NCI-H1417 treated with DMSO at 0.1 percent for 48 hours (cell line): Measurements from ENCODE around the gene SCNN1B.
"Not testable (repeated sequence)": the region's sequence is repeated elsewhere in the genome, so short reads cannot be mapped to it uniquely, and the experiment has no call there.

Experiments
- DNase-seq: peaks from one replicate; lab custom pipeline; 2025; lab: John Stamatoyannopoulos, UW

Gene SCNN1B

DNA sequence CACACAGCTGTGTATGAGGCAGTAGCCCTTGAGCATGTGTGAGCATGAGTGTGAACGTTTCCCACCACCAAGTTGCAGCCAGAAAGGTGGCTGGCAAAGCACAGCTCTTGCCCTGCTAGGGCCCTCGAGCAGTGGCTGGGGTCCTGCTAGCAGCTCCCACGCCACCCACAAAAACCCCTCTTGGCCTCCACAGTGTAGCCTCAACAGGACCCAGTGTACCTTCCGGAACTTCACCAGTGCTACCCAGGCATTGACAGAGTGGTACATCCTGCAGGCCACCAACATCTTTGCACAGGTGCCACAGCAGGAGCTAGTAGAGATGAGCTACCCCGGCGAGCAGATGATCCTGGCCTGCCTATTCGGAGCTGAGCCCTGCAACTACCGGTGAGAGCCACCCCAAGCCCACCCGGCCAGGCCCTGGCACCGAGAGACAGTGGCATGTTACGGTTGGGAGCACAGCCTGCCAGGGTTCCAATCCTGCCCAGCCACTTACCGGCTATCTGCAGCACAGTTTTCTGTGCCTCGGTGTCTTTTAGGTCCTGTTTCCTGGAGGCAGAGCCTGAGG is 53.1 kb downstream of the SCNN1B start:
- DNase-seq = no peak

DNA sequence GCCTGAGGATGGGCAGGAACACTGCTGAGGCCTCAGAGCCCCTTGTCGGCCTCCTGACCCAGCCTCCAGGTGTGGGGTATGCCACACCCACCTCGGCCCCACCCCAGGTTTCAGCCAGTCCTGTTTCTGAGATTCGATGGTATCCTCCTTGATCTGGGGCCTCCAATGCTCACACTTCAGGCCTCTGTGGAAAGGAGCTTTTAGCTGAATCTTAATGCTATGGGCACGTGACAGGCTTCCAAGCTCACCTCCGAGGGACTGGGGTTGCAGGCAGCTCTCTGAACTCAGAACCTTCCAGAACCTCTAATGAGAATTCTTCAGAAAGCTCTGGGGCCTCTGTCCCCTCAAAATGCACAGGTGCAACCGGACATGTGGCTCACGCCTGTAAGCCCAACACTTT is 54.8 kb downstream of the SCNN1B start:
- DNase-seq = no peak

DNA sequence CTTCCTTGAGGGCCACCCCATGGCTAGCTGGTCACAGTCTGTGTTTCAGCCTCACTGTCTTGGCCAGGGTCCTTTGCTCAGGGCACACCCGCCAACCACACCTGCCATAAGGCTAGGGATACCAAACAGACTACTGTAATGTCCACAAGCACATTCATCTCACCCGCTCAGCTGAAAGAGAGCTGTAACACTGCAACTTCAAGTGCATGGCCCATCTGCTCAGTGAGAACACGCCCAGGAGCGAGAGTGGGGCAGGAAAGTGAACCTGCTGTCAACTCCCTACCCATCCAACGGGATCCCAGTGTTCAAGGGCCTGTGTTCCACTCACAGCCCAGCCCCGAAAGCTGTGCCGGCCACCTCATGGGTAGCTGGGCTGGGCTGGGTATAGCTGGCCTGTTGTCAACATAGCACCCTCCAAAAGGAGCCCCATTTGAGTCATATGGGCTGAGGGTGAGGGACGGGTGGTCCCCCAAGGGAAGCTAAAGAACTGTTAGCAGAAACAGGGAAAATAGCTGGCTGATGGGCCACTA is 55.7 kb downstream of the SCNN1B start:
- DNase-seq = no peak

DNA sequence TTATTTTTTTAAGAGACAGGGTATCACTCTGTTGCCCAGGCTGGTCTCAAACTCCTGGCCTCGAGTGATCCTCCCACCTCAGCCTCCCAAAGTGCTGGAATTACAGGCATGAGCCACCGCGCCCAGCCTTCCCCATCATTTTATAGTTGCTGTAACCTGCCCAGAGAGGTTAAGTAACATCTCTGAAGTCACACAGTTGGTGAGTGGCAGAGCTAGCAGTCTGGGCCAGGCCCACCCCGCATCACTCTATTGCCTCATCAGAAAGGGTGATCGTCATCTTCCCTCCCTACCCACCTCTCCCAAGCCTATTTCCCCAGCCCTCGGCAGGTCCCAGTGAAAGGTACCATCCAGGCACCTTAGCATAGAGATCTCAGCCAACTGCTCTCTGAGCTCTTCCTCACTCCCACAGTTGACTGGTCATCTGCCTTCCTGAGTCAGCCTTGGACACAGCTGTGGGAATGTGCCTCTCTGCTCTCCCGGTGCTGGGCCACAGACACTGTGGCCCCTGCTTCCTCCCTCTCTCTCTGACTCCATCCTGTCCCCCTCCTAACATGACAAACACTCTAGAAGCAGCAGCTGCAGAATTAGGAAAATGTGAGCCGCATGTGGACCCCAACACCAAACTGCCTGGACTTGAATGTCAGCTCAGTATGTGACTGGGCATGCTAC is 57.1 kb downstream of the SCNN1B start:
- no peak for DNase-seq

DNA sequence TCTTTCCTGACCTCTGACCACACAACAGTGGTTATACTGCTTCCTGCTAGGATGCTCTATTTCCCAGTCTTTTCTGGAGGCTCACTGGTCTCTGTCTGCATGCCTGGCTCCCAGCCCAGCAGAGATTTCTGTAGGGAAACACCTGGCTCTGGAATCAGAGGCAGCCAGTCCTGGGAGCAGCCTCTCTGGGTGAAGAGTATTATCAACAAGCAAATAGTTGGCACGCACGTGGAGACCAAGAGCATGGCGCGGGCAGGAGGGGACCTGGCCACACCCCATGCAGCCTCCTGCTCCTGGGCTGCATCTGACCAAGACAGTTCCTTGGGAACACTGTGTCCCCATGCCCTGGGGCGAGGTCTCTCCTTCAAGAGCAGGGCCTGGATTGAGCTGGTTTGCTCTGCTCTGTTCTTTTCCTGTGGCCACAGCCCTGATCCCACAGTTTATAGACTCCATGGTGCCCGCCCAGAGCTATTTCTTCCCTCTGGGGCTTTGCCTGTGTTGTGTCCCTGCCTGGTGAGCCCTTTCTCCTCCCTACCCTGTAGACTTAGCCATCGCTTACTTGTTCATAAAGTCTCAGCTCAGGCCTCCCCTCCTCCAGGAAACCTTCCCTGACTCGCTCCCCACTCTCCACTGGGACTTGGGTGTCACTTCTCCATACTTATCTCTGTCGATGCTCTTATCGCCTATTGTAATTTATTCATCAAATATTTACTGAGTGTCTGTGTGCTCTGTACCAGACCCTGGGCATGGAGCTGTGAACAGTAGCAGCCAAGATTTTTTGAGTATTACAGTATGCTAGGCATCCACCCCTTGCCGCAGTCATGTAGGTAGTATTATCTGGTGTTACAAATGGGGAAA is 60.6 kb downstream of the SCNN1B start:
- no peak for DNase-seq

DNA sequence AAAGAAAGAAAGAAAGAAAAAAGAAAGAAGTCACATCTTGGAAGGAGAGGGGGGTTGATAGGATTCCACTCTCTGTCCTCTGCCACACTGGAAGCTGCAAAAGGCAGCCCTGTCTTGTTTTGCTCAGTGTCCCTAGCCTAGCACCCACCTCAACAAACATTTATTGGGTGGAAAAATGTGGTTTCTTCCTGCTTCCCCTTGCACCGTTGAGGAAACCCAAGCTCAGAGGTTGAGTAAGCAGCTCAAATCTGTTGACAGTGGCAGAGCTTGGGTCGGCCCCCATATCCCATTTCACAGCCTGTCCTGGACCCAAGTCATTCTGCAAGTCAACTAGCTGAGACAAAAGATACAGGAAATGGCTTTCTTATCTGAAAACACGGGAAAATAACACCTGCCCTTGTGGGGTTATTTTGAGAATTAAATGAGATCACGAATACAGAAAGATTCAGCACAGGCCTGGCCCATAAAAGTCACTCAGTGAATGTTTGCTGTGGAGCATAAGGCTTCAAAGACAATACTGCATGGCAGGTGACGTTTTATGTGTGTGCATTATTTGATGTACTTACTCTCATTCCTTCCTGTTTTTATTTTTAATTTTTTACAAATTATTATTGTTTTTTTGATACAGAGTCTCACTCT is 63.6 kb downstream of the SCNN1B start:
- no peak for DNase-seq

DNA sequence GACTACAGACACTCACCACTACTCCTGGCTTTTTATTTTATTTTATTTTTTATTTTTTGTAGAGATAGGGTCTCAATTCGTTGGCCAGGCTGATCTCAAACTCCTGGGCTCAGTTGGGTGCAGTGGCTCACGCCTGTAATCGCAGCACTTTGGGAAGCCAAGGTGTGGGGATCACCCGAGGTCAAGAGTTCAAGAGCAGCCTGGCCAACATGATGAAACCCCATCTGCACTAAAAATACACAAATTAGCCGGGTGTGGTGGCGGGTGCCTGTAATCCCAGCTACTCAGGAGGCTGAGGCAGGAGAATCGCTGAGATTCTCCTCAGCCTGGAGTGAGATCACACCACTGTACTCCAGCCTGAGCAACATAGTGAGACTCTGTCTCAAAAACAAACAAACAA is 64.2 kb downstream of the SCNN1B start:
- not testable (repeated sequence) for DNase-seq

DNA sequence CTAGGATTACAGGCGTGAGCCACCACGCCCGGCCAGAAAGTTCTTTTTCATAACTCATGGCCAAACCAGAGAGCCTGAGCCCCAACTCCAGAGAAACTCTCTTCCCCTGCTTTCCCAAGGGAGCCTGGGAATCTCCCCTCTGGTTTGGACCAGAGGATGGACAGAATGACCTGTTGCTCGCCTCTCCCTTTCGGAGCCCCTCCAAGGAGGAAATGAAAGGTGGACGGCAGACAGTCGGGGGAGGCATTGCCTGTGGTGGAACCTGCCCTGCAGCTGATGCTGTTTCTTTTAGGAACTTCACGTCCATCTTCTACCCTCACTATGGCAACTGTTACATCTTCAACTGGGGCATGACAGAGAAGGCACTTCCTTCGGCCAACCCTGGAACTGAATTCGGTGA is 65.5 kb downstream of the SCNN1B start:
- DNase-seq = no peak

DNA sequence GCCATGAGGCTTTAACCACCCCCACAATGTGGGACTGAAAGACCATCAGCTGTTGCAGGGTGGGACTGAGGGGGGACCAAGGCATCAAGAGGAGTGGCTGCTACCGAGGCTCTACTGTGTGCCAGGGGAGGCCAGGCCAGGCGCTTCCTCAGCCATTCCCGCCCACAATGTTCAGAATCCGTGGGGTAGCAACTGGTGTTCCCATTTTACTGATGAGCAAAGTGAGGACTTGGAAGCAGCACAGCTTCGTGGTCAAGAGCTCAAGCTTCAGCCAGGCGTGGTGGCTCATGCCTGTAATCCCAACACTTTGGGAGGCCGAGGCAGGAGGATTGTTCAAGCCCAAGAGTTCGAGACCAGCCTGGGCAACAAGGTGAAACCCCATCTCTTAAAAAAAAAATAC is 65.9 kb downstream of the SCNN1B start:
- no peak for DNase-seq

DNA sequence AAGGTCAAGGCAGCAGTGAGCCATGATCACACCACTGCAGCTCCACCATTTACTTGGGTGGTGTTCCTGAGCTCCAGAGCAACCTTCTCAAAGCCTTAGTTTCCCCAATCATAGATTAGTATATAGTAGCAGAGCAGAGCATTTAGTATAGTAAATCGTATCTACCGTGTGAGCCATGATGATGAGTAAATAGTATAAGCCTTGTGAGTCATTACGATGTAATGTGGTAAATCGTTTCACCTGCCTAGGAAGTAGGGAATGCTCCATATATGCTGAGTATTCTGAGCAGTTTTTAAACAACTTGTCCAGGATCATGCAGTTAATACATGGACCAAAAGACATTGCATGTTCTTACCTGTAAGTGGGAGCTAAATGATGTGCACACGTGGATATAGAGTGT is 66.4 kb downstream of the SCNN1B start:
- no peak for DNase-seq

DNA sequence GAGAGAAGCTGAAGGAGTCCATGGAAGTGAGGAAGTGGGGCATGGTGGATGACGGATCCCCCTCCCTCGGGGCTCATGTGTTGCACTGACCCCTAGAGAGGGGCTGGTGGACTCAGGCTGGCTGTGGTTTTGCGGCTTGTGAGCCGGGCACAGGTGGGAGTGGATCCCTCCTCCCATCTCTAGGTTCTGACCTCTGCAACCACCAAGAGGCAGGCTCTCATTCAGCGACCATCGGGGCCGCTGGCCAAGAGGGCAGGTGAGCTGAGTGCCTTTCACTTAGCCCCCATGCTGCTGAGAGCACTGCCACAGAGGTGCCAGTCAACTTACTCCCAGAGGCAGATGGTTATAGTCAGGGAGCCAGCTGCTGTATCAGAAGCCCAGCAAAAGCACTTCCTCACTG is 67.3 kb downstream of the SCNN1B start:
- DNase-seq = no peak

DNA sequence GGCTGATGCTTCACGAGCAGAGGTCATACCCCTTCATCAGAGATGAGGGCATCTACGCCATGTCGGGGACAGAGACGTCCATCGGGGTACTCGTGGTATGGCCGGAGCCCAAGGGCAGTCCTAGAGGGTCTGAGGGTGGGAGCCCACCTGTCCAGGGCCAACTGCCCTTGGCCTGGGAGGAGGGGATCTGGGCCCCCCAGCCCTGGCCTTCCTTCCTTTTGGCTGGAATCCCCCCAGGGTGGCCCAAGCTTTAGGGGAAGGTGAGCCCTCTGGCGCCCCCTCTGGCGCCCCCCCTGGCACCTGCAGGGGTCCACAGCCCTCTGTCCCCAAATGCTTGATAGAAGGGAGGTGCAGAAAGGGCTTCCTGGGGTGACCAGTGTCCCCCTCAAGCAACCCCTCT is 69.3 kb downstream of the SCNN1B start:
- no peak for DNase-seq

DNA sequence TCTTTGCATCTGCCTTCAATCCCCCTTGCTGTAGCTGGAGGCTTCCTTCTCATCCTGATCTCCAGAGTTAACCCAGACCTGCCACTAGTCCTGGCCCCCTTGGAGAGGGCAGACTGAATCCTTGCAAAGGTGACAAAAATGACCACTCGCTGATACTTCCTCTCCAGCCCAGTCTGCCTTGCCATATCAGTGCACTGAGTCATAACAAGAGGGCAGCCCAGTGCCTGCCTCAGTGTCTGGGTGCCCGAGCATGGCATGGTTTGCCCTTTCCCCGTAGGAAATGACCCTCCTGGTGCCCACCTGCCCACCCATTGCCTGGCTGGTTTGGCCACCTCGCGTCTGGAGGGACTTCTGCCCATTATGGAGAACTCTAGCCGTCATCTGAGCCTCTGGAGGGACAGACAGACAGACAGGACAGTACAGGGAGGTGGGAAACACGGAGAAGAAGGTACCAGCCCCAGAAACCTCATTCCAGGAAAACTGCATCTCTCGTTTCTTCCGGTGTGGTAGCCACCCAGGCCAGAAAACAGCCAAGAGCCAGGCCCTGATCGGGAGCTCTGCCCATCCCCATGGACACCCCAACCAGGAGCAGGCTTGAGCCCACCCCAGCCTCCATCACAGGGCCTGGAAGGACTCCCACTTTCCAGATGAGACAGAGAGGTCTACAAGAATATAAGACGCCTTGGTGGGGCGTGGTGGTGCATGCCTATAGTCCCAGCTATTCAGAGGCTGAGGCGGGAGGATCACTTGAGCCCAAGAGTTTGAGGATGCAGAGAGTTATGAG is 71.5 kb downstream of the SCNN1B start:
- no peak for DNase-seq

DNA sequence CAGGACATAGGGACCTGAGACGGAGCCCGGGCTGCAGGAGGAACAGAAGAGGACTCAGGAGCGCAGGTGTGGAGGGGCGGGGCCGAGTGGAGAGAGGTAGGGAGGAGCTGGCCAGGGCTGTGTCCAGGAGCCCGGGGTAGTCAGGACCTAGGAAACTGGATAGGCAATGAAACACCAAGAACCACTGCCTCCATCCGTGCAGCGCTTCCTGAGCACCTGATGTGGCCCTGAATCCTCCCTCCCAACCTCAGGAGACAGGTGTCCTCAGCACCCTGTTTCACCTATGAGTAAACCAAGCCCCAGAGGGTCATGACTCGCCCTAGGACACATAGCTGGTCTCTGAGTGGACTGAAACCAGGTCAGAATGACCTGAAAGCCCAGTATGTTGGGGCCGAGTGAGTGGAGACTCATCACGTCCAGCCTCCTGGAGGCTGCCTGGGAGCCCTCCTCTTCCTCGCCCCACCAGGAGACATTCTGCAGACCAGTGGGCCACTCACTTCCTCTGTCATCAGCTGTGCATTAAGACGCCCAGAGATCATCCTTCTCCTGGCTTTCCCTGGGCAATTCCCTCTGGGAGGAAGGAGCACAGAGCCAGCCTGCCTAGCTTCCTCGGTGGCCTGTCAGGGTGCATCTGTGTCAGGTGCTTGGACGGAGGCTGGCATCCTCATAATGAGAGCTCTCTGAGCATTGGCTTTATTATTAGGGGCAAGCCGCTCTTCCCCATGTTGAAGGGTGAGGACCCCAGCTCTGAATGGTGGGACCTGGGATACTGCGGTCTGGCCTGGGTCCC is 72.8 kb downstream of the SCNN1B start:
- no peak for DNase-seq

DNA sequence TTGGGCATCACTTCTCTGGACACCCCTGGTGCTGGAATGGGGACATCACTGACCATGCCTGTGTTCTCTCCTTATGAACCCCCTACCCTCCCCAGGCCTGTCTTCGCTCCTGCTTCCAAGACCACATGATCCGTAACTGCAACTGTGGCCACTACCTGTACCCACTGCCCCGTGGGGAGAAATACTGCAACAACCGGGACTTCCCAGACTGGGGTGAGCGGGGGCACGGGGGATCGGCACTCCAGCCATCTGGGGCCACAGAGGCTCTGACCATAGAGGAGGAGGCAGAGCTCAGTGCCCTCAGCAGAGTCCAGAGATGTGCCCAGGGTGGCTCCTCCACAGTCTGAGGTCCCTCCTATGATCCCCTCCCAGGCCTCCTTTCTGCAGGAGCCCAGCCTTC is 73.5 kb downstream of the SCNN1B start:
- DNase-seq = no peak

DNA sequence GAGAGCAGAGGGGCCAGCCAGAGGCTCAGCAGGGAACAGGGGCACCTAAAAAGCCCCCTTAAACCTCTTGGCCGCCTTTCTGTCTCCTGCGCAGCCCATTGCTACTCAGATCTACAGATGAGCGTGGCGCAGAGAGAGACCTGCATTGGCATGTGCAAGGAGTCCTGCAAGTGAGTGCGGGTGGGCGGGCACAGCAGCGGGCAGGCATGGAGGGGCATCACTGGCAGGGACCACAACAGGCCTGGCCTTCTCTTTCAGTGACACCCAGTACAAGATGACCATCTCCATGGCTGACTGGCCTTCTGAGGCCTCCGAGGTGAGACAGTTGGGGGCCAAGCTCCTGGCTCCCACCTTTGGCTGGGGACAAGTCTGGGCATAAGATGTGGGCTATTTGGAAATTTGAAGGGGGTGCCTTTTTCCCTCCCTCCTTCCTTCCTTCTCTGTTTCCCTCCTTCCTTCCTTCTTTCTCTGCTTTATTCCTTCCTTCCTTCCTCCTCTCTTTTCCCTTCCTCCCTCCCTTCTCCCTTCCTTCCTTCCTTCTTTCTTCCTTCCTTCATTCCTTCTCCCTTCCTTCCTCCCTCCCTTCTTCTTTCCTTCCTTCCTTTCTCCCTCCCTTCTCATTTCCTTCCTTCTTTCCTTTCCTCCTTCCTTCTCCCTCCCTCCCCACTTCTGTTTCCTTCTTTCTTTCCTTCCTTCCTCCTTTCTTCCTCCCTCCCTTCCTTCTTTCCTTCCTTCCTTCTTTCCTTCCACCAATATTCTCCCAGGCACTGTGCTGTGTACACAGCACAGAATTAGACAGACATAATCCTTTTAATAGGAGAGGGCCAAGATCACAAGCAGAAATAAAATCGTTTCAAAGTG is 75.2 kb downstream of the SCNN1B start:
- no peak for DNase-seq

DNA sequence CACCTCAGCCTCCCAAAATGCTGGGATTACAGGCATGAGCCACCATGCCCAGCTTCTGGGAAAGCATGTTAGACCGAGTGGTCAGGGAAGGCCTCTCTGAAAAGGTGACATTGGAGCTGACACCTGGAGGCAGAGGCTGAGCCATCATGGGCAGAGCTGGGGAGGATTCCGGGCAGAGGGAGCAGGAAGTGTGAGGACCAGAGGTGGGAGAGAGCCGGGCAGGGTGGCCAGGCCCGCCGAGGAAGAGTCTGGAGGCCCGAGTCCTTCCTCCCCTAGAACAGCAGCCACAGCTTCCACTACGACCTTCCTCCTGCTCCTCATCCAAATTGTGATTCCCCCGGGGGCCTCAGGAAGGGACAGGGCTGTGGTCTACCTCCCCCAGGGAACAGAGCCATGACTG is 76.2 kb downstream of the SCNN1B start:
- no peak for DNase-seq

DNA sequence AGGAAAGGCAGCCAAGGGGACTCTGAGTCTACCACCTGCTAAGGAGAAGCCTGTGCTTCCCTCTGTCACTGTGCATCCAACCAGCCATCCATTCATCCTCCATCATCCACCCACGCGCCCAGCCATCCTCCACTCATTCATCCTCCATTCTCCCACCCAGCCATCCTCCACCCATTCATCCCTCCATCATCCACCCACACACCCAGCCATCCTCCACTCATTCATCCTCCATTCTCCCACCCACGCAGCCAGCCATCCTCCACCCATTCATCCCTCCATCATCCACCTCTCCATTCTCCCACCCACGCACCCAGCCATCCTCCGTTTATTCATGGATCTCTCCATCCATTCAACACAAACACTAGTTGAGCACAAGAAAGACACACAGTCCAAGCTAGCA is 76.8 kb downstream of the SCNN1B start:
- no peak for DNase-seq

DNA sequence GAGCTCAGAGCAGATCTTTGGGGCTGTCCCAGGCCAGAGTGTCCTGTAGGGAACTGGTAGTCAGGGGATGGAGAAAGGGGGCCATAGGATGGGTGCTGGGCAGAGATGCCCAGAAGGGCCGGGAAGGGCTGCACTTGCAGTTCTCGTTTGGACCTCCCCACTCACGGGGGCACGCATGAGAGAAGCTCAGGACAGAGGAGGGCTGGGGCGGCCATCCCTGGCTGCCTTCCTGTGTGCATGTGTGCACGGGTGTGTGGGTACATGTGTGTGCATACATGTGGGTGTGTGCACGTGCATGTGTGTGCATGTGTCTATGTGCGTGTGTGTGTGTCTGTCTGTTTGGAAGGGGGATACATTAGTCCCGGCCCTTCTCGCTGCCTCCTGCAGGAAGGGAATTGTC is 77.6 kb downstream of the SCNN1B start:
- DNase-seq = no peak

DNA sequence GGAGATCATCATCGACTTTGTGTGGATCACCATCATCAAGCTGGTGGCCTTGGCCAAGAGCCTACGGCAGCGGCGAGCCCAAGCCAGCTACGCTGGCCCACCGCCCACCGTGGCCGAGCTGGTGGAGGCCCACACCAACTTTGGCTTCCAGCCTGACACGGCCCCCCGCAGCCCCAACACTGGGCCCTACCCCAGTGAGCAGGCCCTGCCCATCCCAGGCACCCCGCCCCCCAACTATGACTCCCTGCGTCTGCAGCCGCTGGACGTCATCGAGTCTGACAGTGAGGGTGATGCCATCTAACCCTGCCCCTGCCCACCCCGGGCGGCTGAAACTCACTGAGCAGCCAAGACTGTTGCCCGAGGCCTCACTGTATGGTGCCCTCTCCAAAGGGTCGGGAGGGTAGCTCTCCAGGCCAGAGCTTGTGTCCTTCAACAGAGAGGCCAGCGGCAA is 78.4 kb downstream of the SCNN1B start:
- DNase-seq = no peak
